HG03103 (cell line): ENCODE results near the gene SLC4A3.

Experiments used
- ATAC-seq: cut with Tn5 transposase; IDR thresholded peaks from one replicate; pipeline ENCODE4 v1.9.1; 2021; ENCODE audit warnings: low read depth; ENCODE audit not compliant: unreplicated experiment

The SLC4A3 gene

GRCh38 chr2:219631904-219632759 is 4.7 kb downstream of the SLC4A3 start:
- ATAC-seq = no peak

GRCh38 chr2:219632760-219633105 is 5.3 kb downstream of the SLC4A3 start:
- no peak for ATAC-seq

GRCh38 chr2:219633276-219634065 is 6.0 kb downstream of the SLC4A3 start:
- no peak for ATAC-seq

- ATAC-seq = no peak
Observed at GRCh38 chr2:219634171-219634940, 6.9 kb downstream of the SLC4A3 start.

GRCh38 chr2:219634951-219635751 is 7.7 kb downstream of the SLC4A3 start:
- no peak for ATAC-seq

- no peak for ATAC-seq
Observed at GRCh38 chr2:219636144-219636915, 8.9 kb downstream of the SLC4A3 start.

GRCh38 chr2:219636941-219637841 is 9.8 kb downstream of the SLC4A3 start:
- no peak for ATAC-seq

GRCh38 chr2:219637842-219638185 is 10.4 kb downstream of the SLC4A3 start:
- no peak for ATAC-seq

- ATAC-seq = no peak
Observed at GRCh38 chr2:219638217-219638947, 11.0 kb downstream of the SLC4A3 start.

- no peak for ATAC-seq
Observed at GRCh38 chr2:219638948-219639755, 11.7 kb downstream of the SLC4A3 start.

GRCh38 chr2:219641390-219642068 is 14.1 kb downstream of the SLC4A3 start:
- no peak for ATAC-seq

GRCh38 chr2:219642069-219642454 is 14.6 kb downstream of the SLC4A3 start:
- no peak for ATAC-seq

GRCh38 chr2:219642465-219643083 is 15.1 kb downstream of the SLC4A3 start:
- peak; percentile 98 for ATAC-seq

- ATAC-seq = no peak
Observed at GRCh38 chr2:219643084-219643473, 15.6 kb downstream of the SLC4A3 start.

- no peak for ATAC-seq
Observed at GRCh38 chr2:219643788-219644398, 16.5 kb downstream of the SLC4A3 start.
